ENCODE results near the gene TMBIM1.
A peak's percentile ranks its signal among the peaks of the same experiment; 100 is the strongest.

The TMBIM1 gene, protein sequence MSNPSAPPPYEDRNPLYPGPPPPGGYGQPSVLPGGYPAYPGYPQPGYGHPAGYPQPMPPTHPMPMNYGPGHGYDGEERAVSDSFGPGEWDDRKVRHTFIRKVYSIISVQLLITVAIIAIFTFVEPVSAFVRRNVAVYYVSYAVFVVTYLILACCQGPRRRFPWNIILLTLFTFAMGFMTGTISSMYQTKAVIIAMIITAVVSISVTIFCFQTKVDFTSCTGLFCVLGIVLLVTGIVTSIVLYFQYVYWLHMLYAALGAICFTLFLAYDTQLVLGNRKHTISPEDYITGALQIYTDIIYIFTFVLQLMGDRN

DNA sequence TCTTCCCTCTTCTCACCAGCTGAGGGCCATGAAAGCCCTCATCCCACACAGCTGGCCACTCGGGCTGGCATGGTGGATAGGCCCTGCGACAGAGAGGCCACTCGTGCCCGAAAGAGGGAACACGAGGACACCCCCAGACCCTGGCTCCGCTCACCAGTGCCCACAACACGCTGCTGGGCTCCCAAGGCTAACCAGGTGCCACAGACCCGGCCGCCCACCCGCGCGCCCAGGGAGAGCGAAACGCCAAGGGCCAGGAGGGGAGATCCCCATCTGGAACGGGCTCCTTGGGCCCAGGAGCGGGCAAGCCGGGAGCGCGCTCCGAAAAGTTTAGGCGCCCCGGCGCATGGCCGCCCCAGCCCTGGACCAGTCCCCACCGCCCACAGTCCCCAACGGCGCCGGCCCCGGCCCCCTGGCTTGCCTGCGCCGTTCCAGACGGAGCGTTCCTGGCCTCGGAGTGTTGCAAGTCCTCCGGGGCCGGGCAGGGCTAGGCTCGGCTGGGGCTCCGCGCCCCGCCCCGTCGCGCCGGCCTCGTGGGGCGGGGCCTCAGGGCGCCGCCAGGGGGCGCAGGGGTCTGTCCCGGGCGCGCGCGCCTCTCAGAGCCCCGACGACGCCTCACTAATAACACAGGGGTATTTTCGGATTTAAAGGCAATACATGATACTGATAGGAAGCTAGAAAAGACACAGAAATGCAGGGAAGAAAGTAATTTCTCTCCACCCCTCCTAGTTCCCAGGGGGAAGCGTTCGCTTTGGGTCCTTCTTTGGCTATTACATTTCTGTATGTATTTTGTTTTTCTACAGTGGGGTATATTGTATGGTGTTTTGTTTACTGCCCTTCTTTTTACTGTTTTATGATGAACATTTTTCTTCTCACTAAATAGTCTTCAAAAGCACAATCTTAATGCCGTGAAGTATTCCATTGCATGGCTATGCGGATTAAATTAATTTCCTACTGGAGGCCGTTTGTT is at the start of gene TMBIM1:
TSS of gene TMBIM1 (minus strand) at position 456 of the 967 bp plus-strand sequence. CDS start 10,362 bp downstream, outside the sequence.
- peak; percentile 40 for DNase-seq

DNA sequence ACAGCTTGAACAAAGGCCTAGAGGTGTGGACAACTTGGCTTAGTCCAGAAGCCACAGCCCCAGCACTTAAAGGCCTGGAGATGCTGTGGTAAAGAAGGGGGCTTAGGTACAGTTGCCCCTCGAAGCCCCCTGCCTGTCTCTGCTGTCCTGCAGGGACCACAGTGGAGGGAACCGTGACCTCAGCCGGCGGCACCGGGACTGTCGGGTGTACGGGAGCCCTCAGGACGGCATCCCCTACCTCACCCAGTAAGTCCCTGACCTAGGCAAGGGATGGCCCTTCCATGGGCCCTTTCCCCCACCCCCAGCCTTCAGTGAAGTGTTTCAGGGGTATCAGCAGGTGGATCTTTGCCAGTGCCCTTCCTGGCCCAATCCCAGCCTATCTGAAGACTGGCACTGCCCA is 49.1 kb upstream of the TMBIM1 start:
- no peak for DNase-seq

DNA sequence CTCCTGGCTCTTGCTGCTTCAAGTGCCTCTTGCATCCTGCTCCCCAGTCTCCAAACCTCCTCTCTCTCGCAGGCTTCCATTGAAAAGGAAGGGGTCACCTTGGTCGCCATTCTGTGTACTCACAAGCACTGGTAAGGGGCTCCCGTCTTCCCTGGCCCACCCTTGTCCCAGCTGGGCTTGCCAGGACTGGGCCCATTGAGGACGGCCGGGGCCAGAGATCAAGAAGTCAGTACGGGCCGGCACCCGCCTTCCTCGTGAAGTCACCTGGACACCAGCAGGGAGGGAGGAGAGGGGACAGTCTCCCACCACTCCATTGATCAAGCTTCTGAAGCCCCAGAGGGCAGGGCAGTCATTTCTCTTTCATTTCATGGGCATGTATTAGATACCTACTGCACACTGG is 48.4 kb upstream of the TMBIM1 start:
- no peak for DNase-seq

- no peak for DNase-seq
Measured at GRCh38 chr2:218334531-218334930, 42.2 kb upstream of the TMBIM1 start.

DNA sequence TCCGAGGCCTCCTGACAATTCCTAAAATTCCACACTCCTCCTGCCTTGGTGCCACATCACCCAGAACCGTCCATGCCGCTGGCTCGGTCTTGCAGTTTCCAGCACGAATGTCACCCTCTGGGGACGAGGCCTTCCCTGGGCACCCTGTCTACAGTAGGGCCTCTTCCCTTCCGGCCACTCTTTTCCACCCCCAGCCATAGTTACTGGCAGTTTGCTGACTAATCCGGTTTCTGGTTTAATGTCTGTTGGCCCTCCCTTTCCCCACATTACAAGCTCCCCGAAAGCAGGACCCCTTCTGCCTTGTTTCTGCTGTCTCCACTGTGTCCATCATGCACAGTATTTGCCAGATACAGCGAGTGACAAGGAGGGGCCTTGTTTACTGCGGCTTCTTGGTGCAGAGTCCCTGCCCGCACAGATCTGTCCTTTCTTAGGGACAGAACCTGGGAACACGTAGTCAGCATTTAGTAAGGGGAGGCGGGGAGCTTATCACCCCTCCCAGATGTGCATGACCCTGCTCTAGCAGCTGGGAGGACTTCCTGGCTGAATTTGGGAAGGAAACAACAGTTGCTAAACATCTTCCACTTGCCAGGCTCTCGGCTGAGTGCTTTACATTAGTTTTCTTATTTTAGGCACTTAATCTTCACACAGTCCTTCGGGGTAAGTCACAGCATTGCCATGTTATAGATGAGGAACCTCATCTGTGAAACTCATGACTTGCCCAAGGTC is 40.8 kb upstream of the TMBIM1 start:
- no peak for DNase-seq

DNA sequence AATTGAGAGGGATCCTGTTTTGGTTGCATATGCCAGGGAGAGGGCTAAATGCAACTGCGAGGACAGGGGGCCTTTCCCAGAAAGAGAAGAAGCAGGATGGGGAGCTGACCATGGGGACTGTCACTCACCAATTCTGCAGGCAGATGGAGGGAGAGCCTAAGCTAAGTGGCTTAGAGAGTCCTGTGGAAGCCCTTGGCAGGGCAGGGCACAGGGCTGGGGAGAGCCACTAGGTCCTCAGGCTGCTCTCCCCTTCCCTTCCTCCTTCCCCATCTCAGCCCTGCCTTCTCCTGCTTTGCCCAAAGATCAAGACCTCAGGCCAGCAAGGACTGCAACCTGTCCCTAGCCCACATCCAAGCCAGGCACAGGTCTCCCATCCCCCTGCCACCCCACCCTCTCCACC is 40.0 kb upstream of the TMBIM1 start:
- DNase-seq = no peak

DNA sequence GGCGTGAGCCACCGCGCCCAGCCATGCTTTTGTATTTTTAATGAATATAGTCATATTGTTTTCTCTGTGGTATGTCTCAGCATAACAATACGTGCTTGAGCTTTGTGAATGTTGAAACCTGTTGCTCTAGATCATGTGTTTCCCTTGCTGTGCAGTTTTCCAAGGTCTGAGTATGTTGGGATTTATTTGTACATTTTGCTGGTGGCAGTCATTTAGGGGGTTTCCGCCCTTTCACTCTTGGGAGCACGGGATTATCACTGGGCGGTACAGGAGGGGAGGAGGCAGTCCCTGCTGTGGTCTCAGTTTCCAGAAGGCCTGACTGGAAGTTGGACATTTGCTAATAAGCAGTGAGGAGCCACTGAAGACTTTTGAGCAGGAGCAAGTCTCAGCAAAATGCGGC is 39.4 kb upstream of the TMBIM1 start:
- DNase-seq = no peak

- DNase-seq = no peak
Measured at GRCh38 chr2:218329826-218330593, 37.7 kb upstream of the TMBIM1 start.

DNA sequence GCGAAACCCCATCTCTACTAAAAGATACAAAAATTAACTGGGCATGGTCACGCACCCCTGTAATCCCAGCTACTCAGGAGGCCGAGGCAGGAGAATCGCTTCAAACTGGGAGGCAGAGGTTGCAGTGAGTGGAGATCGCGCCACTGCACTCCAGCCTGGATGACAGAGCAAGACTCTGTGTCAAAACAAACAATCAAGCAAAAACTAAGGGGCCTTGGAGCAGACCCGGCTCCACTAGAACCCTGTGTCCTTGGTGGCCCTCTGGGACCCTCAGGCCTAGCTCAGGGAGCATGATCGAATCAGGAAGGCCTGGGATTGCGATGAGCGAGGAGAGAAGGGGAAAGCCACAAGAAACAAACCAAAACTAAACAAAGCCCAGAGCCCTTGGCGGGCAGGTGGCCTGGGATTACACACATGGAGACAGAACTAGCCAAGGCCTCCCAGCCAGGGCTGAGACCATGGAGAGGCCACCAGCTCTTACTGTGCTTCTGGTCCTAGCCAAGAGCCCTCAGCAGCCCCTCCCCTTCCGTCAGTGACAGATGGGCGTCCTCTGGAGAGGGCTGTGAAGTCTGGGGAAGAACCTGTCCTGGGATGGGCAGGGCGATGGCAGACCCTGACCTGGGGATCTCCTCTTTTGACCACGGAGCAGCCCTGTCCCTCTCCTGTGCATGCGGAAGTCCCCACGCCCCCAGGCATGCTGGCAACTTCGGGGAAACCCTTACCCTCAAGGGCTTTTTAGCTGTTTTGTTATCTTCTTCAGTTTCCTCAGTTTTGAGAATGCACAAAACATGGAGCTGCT is 36.9 kb upstream of the TMBIM1 start:
- no peak for DNase-seq

DNA sequence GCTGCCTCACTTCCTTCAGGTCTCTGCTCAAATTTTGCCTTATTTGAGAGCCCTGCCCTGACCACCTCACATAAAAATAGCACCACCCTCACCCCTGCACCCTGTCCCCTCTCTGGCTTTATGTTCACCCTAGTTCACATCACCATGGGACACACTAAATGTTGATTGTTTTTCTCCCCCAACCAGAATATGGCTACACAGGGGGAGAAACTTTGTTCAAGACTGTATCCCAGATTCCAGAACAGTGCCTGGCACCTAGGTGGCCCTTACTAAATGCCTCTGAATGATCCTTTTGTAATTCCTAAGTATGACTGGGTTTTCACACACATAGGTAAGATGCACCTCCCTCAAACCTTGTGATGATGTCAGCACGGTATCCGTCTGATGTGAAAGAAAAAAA is 36.0 kb upstream of the TMBIM1 start:
- DNase-seq = no peak

DNA sequence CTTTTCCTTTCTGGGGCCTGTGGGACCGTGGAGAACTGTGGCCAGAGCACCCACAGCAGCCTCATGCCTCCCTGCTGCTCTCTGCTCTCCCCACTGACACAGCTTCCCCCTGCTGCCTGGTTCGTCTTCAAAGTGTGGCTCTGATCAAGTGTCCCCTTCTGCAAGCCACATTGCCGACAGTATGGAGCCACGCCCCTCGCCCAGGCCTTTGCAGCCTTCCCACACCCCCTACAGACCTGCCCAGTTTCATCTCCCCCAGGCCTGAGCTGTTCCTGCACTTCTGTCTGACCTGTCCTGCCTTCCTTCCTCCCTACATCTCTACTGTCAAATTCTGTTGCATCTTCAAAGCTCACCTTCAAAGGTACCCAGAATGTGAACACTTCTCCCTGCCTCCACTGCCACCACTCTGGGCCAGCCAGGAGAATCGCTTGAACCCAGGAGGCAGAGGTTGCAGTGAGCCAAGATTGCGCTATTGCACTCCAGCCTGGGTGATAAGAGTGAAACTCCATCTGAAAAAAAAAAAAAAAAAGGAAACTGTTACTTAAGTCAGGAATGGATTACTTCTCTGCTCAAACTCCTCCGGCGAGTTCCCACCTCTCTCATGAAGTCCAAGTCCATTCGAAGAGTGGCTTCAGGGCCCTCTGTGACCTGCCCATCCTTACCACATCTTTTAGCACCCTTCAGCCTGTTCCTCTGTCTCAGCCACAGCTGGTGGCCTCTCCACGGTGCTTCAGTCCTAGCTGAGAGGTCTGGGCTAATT is 35.3 kb upstream of the TMBIM1 start:
- no peak for DNase-seq

DNA sequence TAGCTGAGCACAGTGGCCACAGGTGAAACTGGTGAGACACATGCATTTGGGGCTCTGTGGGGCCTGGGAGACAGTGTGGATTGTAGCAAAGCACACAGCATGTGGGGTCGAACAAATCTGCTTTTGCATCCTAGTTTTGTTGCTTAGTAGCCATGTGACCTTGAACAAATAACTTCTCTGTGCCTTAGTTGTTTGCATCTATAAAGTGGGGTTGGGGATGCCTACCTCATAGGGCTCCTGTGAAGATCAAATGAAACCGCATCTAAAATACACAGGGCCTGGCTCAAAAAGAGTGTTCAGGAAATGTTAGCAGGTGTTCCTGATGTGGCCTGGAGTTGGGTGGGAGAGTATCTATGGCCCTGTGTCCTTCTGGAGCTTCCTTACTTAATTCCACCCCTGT is 34.0 kb upstream of the TMBIM1 start:
- no peak for DNase-seq

DNA sequence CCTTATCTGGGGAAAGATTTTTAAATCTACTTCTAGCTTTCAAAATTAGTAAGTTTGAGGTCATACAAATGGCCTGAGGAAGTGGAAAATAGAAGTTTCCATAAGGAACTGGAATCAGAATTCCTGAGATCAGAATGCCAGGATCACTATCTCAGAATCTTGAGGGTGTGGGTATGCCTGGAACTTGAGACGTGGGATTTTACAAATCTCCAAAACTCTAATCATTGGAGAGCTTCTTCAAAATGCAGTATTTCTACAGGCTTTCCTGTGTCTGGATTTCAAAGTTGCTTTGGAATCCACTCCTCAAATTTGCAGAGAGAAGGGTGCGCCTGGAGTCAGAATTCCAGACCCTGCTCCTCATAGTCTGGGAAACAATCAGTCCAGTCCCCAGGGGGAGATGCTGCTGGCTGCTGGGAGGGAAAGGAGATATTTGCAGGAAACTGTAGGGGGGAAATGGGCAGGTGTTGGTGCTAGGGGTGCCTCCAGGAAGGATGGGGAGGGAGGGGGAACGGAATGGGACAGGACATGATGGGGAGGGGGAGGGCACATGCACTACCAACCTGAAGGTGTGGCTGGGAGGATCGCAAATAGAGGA is 33.4 kb upstream of the TMBIM1 start:
- no peak for DNase-seq

DNA sequence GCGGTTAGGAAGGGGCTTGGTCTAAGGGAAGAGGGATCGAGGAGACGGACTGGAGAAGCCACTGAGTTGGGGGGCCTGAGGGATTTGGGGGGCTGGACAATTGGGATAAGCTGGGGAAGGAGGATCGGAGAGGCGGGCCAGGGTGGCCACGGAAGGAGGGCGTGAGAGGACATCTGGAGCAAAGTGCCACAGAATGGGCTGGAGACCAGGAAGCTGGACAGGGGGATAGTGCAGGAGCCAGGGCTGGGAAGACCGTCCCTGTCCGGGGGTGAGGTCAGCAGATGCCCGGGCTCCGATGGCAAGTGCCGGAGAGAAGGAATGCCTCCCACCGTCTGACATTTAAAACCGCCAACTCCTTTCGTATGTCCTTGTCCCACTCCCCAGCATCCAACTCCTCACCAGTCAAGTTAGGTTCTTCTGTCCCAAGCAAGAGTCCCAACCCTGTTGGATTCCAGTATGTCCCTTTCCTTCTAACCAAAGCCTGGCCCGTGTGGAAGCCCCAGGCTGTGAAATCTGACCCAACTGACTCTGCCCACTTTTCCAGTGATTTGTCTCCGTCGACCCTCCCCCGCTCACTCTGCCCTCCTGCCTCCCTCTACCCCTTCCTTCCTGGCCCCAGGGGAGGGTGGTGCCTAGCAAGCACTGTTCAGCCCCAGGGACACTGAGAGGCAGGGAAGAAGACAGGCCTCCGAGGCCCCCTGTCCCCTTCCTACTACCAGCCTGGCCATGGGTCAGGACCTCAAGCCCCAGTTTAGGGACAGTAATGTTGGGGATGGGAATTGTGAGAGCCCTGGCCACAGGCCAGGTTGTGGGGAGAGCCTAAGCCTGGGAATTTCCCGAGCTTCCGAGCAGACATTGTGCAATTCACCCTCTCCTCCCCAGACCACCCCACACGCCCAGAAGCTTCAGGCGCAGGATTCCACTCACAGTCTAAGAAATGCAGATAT is 31.5 kb upstream of the TMBIM1 start:
- DNase-seq = peak; percentile 27

DNA sequence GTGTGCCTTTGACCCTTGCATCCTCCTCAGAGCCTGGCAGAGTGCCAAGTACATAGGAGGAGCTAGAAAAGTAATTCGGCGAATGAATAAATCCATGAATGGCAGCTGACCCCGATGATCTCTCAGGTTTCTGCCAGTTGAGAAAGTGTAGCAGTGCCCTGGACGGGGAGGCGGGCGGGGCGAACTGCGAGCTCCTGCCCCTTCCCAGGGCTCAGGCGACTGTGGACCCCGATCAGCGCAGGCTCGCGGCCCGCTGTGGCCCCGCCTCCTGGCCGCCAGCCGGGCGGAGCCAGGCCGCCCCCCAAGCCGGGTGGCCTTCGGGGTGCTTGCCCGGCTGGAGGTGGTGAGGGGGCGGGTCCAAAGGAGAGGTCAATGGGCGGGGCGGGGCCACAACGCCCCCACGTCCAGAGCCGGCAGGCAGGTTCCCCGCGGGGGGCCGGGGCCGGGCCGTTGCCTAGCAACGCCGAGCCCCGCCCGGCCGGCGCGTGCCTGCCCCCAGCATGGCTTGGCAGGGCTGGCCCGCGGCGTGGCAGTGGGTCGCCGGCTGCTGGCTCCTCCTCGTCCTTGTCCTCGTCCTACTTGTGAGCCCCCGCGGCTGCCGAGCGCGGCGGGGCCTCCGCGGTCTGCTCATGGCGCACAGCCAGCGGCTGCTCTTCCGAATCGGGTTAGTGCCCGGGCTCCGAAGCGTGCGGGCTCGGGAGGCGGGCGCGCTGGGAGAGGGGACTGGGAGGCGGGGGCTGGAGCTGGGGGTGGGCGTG is 30.6 kb upstream of the TMBIM1 start:
- DNase-seq = peak; percentile 73

GRCh38 chr2:218320704-218321336 is 28.5 kb upstream of the TMBIM1 start:
- no peak for DNase-seq

DNA sequence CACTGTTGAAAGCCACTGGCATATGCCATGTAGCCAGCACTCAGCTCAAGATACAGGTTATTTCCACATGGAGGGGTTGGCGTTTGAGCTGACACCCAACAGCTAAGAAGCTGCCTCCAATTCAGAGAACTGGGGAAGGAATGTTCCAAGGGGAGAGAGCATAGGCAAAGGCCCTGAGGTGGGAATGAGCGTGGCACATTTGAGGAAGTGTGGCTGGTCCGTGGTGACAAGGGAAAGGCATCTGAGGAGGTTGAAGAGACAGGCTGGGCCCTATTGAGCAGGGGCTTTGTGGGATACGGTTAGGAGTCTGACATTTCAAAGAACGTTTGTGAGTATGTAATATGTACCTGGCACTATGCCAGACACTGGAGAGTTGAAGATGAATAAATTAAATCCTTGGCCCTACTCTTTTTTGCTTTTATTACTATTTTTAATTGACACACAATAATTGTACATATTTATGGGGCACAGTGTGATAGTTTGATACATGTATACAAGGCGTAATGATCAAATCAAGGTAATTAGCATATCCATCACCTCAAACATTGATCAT is 27.6 kb upstream of the TMBIM1 start:
- peak; percentile 10 for DNase-seq

DNA sequence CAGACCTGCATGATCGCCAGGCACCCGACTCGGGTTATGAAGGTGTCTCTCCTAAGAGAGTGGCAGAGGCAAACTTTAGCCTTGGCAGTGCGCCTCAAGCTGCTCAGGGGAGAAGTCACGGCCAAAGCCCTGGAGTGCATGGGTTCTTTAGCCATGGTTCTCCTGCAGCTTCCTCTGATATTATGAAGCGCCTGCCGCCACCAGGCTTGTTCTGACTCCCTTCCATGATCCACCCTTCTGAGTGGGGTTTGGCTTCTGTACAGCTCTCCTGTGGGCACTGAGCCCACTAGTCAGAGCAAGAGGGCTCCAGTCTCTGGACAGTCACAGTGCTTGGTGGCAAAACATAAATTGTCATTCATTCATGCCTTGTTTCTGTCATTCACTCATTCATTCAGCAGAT is 25.9 kb upstream of the TMBIM1 start:
- DNase-seq = no peak

Measured in DMS79 treated with DMSO at 0.1 percent for 48 hours (cell line).